GM13977 (cell line): ENCODE measurements around the gene TANGO6.
A peak's percentile ranks its signal among the peaks of the same experiment; 100 is the strongest.

Source experiments
- DNase-seq: peaks from one replicate; pipeline ENCODE4 v3.0.0; 2012; ENCODE audit warnings: low spot score
- CTCF ChIP-seq: IDR thresholded peaks from 2 replicates; pipeline ENCODE4 v1.5.1; 2012; ENCODE audit warnings: mild to moderate bottlenecking, control low read depth; ENCODE audit not compliant: insufficient read depth; ENCODE audit errors: extremely low read depth, missing control alignments
- in situ Hi-C: fragments of 300-500 bp; cut with MboI; formaldehyde crosslinking; loops from one replicate; pipeline ENCODE4 v1.12.0; 2022; ENCODE audit warnings: low sequenced_read_pairs, low pct_unique_long_range_greater_than_20kb, mixed read lengths, inconsistent platforms; ENCODE audit not compliant: unreplicated experiment

TANGO6 gene

DNA sequence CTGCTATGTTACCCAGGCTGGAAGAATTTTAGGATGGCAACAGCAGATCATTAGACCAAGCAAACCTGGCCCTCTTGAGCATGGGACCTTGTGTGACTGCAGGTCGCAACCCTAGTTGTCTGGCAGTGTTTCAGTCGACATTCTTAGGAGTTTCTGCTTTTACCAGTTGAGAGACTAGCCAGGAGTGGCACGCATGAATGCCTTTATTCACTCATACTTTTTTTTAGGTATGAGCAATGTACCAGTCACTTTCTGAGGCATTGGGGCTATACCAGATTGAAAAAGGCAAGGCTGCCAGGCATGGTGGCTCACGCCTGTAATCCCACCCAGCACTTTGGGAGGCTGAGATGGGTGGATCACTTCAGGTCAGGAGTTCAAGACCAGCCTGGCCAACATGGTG, 233.9 kb downstream of the TANGO6 start:
- in situ Hi-C loops = no loop called here
- no peak for TF ChIP-seq CTCF
- no peak for DNase-seq

DNA sequence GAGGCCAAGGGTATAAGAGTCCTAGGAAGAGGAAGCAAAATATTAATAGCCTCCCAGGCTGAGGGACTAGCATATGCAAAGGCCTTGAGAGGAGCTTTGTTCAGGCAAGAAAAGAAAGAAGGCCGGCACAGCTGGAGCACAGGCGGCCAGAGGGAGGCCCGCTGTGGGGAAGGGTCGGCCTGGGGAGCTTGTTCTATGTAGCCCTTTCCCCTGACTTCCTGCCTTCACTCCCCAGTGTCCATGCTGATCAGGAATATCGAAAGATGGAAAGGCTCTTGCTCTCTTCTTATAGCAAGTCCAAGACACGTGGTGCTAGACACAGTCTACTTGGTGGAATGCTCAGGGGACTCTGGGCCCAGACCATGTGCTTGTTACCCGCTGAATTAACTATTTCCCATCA, 234.7 kb downstream of the TANGO6 start:
- in situ Hi-C loops = no loop called here
- no peak for TF ChIP-seq CTCF
- no peak for DNase-seq

DNA sequence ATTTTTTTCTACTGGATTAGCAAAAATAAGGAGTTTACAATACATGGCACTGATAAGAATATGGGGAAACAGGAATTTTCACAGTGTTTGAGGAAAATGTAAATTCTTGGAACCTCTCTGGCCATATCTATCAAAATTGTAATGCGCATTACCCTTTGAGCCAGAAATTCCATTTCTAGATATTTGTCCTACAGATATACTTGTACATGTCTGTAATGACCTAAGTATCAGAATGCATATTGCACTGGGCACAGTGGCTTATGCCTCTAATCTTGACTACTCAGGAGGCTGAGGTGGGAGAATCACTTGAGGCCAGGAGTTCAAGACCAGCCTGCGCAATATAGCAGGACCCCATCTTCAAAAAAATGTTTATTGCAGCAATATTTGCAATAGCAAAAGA, 236.4 kb downstream of the TANGO6 start:
- TF ChIP-seq CTCF = no peak
- in situ Hi-C loops = no loop called here
- no peak for DNase-seq

- TF ChIP-seq CTCF = peak; percentile 27
- in situ Hi-C loops = no loop called here
- DNase-seq = no peak
These were observed 240.1 kb downstream of the TANGO6 start for GRCh38 chr16:69083306-69083941.

GRCh38 chr16:69084289-69084688, 241.0 kb downstream of the TANGO6 start:
- TF ChIP-seq CTCF = no peak
- in situ Hi-C loops = no loop called here

GRCh38 chr16:69085032-69085695, 241.8 kb downstream of the TANGO6 start:
- DNase-seq = no peak
- in situ Hi-C loops = no loop called here
- TF ChIP-seq CTCF = no peak

More at GRCh38 chr16:69084289-69084688, 241.0 kb downstream of the TANGO6 start:
- no peak for DNase-seq
